ENCODE data around the gene HSPG2.

GRCh38 chr1:21872445-21873079 lies 64.5 kb downstream of the HSPG2 start:
- no peak for TF ChIP-seq CTCF (IDR thresholded peaks at IDR 0.05; ENCODE audit: low read length)
- TF ChIP-seq EZH2 (IDR thresholded peaks at IDR 0.05; ENCODE audit: borderline replicate concordance, low read length) = no peak

All from OCI-LY1 (cell line).